Left cardiac atrium (tissue), 4 donors: ENCODE results near the gene TTC33. TPM values are rescaled to one million over a fixed set of nuclear protein-coding genes. Genes with fewer than 3 reads are reported as not detected.

Source experiments
- ATAC-seq, 2 donors: fragments of 200-7000 bp; cut with Tn5 transposase; one replicate each; pipeline ENCODE4 v1.9.1; 2020; ENCODE audit warnings: mild to moderate bottlenecking in 2 of 2, moderate library complexity in 2 of 2
- DNase-seq: peaks from one replicate; pipeline ENCODE4 v3.0.0-alpha.2; 2020
- intact Hi-C, 2 donors: fragments of 100-400 bp; cut with DNase I; formaldehyde crosslinking; loops; one replicate each; pipeline versions ENCODE4 v1.14.1 to v1.15.1; 2022 to 2023
- total RNA-seq, 2 donors: library from RNA; stranded (reverse); fragmentation: NEBNext Ultra II Directional; extraction: Animal tissue kit (Norgen Biotek cat#: 25700); gene quantifications; one replicate each; pipeline ENCODE4 v1.2.1, GENCODE V29; 2021
- donor health status: DM: no; HTN: yes; CAD: no.
- donor health status: DM: no; HTN: yes; CAD: no; lungs with severe emphysema.
- donor health status: DM: yes; HTN: yes; CAD: no.
- donor health status: Dilated cardiomyopathy.

TTC33 gene
- total RNA-seq, 2 donors from 2014 or later: 14.1 to 17.5 TPM

DNA sequence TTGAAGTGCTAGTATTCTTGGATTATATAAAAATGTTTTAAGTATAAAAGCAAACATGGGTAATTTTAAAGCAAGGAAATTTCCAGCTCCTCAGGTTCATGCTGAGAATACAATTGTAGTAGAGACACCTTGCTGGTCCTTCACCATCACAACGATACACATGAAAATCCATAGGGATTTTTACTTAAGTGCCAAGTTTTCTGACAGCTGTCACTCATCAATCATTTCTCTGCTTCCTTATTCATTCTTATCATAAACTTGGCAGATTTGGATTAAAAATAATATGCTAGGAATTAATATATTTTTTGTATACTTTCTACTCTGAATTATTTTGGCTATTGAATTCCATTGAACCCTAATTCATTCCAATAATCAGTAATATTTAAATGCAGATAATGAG lies 244.0 kb downstream of the TTC33 start:
- ATAC-seq (no peak), DNase-seq (no peak)
- intact Hi-C loops: no loop called here

DNA sequence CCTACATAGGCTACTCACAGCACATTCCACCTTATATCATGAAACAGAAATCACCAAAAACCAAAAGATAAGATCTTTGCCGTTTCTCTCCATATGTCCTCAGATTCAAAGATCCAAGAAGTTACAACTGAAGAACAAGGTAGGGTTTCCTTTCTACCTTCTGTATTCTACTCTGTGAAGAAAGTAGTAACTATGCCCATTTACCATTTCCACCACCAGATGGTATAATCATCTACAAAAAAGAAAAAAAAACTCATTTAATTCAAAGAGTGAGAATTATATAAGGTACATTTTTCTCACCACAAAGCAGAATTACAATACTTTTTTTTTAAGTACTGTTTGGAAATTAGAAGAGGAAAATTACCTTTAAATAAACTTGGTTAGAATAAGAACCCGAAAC lies 248.7 kb downstream of the TTC33 start:
- intact Hi-C loops: no loop called here
- ATAC-seq: no peak

DNA sequence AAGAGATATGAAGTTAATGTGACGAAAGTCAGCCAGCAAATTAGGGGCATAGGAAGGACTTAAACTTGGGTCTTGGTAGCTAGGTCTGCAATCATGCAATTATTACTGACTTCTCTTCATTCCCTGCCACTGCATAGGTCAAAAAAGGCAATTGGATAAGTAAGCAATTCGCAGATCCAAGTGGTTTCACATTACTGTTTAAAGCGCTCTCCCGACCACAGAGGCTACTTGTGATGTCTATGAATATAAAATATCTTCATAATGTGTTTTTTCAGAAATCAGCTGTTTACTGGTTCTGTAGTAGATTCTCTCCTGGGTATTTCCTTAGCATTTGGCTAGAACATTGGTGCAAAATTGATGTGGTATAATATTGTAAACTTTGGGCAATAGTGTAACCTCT lies 250.7 kb downstream of the TTC33 start:
- intact Hi-C loops: no loop called here
- no peak for DNase-seq
- no peak for ATAC-seq

More for the DNA sequence above, 248.7 kb downstream of the TTC33 start:
- no peak for DNase-seq

GRCh38 chr5:40503439-40503838 lies 252.3 kb downstream of the TTC33 start:
- intact Hi-C loops: no loop called here
- no peak for ATAC-seq

DNA sequence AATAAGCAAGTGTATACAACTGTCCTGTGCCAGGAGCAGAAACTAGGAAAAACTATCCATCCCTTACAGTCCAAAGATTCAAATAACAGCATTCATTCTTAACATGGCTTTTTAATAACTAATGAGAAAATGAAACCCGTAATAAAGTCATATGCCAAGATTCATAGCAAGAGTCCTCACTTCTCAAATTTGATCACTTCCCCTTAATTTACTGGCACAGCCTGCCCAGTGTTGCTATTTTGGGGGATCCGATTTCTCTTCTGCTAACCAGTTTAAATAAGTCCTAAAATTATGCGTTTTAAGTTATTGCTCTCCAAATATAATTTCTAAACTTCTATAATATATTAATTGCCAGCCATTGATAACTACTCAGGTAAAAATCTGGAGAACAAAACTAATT lies 253.0 kb downstream of the TTC33 start:
- intact Hi-C loops: no loop called here
- DNase-seq (no peak), ATAC-seq (peak in 1 of 2 donors; percentile 38)

More at GRCh38 chr5:40503439-40503838, 252.3 kb downstream of the TTC33 start:
- DNase-seq: no peak

DNA sequence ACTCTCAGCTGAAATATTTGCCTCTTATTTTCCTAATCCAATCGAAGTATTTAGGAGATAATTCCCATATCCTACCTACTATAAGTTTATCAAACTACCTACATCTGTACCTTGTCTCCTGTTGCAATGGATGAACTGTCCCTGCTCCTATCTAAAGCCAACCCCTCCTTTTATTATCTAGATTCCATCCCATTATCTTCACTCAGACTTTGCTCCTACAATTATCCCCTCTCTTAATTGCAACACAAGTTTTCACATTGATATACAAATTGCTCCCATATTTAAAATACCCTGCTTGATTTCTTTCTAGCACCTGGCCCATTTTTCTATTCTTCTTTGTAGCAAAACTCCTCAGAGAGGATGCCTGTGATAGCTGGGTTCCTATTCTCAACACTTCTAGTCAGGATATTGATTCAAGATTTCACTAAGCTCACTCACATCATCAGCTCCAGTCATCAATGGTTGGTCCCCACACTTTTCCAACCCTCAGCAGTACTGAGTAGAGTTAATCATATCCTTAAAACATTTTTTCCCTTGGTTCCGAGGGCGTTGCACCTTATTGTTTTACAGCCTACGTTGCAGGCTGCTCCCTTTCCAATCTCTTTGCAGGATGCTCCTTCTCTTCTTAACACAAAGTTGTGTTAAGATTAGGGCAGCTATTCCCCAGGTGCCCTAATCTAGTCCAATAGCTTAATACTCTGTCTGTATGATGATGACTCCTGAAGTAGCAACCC lies 253.9 kb downstream of the TTC33 start:
- intact Hi-C loops: no loop called here
- DNase-seq: no peak
- ATAC-seq: no peak

GRCh38 chr5:40499518-40500273 lies 256.1 kb downstream of the TTC33 start:
- DNase-seq (no peak), ATAC-seq (no peak)
- intact Hi-C loops: no loop called here

GRCh38 chr5:40499007-40499406 lies 256.8 kb downstream of the TTC33 start:
- DNase-seq: no peak
- intact Hi-C loops: no loop called here
- no peak for ATAC-seq

GRCh38 chr5:40497573-40497972 lies 258.2 kb downstream of the TTC33 start:
- no peak for ATAC-seq
- intact Hi-C loops: no loop called here

DNA sequence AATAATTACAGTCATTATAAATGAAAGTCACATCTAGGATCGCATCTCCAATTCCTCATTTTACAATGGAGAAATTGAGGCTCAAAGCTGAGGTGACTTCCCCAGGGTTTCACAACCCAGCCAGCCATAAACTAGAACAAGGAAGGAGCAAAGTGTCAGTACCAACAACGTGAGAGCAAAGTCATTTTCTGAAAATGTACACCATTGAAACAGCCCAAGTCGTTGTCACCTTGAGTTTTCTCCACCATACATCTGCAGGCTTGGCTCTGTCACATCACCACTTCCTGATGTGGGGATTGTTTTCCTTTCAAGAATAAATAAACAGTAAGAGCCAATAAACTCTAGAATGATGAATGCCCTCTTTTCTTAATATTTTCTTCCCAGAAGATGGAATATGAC lies 260.5 kb downstream of the TTC33 start:
- DNase-seq (no peak), ATAC-seq (no peak)
- intact Hi-C loops: no loop called here

More at GRCh38 chr5:40497573-40497972, 258.2 kb downstream of the TTC33 start:
- no peak for DNase-seq

DNA sequence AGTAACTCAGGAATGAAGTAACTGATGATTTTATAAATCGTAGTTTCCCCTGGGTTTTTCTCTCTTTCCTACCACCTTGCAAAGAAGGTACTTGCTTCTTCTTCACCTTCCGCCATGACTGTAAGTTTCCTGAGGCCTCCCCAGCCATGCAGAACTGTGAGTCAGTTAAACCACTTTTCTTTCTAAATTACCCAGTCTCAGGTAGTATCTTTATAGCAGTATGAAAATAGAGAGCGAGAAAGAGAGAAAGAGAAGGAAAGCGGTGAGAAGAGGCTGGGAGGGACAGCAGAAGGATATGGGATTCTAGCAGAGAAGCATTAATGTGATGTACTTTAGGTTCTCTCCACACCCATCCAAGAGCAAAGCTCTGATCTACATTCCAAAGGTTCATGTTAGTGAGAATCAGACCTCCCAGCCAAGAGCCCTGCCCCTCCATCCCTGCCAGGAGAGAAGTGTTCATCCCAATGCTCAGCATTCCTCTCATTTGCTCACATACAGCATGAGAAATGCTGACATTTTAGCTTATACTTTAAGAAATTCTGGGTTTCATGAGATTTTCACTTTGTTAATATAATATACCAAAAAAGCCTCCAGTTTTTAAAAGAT lies 261.0 kb downstream of the TTC33 start:
- ATAC-seq: no peak
- intact Hi-C loops: no loop called here
- no peak for DNase-seq

GRCh38 chr5:40492056-40492455 lies 263.7 kb downstream of the TTC33 start:
- DNase-seq (no peak), ATAC-seq (no peak)
- intact Hi-C loops: no loop called here

GRCh38 chr5:40491644-40492043 lies 264.1 kb downstream of the TTC33 start:
- intact Hi-C loops: no loop called here
- ATAC-seq (no peak), DNase-seq (no peak)

DNA sequence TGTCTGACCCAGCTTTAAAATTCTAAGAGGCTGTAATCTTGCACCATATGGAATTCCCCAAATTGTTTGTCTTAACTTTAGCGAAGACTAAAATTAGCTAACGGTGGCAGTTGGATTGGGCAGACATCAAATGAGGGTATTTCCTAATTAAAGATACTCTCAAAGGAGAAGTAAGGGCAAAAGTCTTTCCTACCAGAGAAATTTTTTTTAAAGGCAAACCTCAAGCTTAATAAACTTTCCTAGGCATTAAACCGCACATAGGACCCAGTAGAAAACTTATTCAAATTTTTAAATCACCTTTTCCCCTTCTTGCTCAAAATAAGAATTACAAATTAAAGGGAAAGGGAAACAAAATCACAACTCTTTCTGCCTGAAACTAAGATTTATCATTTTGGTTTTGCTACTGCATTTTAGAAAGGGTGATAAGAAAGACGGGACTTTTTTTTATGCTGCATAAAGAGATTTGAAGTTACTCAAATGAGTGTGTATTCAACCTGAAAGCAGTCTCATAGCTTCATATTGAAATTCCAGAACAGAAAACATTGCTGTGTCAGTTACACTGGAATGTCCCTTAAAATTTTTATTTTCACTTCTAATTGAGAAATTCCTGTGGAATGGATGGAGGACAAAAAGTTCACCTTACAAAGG lies 265.2 kb downstream of the TTC33 start:
- ATAC-seq (no peak), DNase-seq (no peak)
- intact Hi-C loops: no loop called here

DNA sequence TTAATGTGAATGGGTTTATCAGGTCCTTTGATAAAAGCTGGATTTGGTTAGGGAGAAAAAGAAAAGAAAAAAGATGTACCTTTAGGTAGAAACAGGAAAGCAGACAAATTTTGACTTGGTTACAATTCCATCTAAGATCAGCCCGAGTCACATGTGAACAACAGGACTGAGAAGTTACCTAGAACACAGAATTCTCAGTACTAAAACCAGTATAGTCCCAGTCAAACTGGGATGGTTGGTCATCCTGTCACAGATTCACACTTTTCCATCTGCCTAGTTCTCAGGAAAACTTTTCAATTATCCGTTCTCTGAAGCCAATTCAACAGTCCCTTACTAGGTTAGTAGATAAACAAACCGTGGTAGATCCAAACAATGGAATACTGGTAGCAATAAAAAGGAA lies 266.3 kb downstream of the TTC33 start:
- ATAC-seq: no peak
- intact Hi-C loops: no loop called here
- DNase-seq: no peak

GRCh38 chr5:40486437-40487275 lies 269.1 kb downstream of the TTC33 start:
- DNase-seq (no peak), ATAC-seq (peak; percentile 47 to 72)
- intact Hi-C loops: no loop called here

GRCh38 chr5:40485021-40485998 lies 270.5 kb downstream of the TTC33 start:
- no peak for ATAC-seq
- DNase-seq: no peak
- intact Hi-C loops: no loop called here

- intact Hi-C loops: no loop called here
- no peak for ATAC-seq
- DNase-seq: no peak
These were observed 271.3 kb downstream of the TTC33 start for GRCh38 chr5:40484495-40484894.
